Activated CD4-positive, alpha-beta T cell treated with anti-CD3 and anti-CD28 coated beads, Interleukin-2, amount 50 U/mL, for 16 hours (primary cell): ENCODE measurements around the gene BOLA2B.
"Not testable (repeated sequence)": the region's sequence is repeated elsewhere in the genome, so short reads cannot be mapped to it uniquely, and the experiment has no call there.

Source experiments
- DNase-seq: peaks from one replicate; pipeline ENCODE4 v3.0.0-alpha.2; 2020

Gene BOLA2B

DNA sequence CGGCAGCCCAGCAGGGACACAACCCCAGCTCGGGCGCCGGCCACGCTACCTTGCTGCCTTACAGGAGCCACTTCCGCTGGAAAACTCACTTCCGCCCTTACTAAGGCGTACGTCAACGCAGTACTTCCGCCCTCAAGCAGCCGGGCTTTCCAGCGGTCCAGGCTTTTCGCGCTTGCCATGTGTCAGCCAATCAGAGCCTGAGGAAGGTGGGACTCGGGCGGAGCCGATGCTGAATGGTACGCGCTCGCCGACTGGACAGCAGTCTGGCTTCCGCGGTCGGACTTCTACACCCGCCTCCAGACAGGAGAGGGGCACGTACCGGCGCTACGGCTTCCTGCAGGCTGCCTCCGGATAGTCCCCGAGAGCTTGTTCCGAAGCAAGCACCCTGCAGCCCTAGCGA is at the start of gene BOLA2B, which contains the start of gene SLX1A:
TSS of gene BOLA2B (minus strand) at position 52 of the 400 bp plus-strand sequence. CDS start 71 bp downstream, outside the sequence.
TSS of gene SLX1A (plus strand) at position 261 of the 400 bp plus-strand sequence. CDS start 210 bp downstream, outside the sequence.
- DNase-seq: not testable (repeated sequence)

DNA sequence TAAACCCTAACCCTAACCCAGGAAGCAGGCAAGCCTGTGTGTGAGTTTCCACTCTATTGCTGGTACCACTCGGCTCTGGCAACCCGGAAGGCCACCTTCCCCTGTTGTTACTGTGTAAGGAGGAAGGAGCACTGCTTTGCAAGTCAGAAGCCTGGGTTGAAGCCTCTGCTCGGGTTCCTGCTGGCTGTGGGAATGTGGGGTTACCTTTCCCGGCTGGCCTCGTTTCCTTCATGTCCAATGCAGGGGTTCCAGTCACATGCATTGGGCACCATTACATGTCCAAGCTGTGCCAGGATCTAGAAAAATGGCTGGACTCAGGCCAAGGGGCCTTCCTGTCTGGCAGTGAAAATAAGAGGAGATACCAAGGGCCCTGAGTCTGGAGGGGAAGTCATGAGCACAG is 23.6 kb upstream of the BOLA2B start:
- not testable (repeated sequence) for DNase-seq

DNA sequence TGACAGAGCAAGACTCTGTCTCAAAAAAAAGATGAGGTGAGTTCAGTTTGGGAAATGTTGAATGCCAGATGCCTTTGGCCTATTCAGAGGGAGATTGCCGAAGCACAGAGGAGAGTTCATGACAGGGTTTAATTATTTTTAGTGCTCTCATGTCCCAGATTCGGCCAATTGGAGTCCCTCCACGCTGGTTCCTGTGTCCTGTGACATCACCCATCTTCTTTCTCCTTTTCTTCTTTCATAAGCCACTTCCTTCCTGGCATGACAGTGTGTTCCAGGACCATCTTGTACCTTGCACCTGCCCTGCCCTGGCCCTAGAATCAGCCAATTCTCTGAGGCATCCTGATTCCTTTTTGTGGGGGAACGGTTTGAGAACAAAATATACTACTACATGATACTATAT is 17.9 kb upstream of the BOLA2B start:
- DNase-seq: not testable (repeated sequence)

DNA sequence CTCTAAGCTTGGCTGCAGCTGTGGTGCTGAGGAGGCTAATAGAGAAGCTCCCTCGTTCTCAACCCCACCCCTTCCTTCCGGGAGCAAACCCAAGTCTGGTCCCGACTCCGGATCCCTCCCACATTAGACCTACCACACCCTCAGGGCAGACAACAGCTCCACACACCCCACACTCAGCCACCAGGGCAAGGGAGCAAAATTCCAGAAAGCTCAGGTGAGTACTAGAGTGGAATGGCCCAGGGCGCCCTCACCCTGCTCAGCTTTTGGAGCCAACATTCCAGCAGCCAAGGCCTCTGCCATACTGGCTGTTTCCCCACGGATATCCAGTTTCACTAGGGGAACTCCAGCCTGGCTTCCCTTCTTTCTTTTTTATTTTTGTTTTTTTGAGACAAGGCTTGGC is 15.6 kb upstream of the BOLA2B start:
- peak; percentile 16 for DNase-seq

DNA sequence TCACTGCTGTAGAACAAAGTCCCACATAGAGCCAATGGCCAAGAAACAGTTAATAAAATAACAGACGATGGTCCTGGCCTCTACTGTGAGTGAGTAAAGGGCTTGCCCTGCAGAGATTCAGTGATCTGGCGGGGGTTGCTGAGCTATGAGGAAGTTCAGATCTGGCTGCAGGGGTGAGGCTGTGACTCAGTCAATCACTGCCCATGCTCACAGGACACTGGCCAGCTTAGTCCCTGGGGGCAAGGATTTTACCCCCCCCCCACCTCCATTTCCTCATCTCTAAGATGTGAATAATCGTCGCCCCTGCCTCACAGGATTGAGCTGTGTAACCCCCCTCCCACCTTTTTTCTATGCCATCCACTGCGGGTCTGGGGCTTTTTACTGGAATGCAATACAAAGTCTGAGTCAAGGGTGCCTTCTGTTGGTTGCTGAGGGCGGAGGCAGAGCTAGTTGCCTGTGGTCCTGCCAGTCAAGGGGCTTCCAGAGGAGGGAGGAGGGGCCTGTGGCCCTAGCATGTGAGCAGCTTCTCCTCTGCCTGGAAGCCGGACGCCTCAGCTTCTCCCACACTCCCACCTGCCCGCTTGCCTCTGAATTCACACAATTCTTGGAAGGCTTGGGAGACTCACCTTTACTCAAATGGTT is 13.7 kb upstream of the BOLA2B start:
- DNase-seq: not testable (repeated sequence)

DNA sequence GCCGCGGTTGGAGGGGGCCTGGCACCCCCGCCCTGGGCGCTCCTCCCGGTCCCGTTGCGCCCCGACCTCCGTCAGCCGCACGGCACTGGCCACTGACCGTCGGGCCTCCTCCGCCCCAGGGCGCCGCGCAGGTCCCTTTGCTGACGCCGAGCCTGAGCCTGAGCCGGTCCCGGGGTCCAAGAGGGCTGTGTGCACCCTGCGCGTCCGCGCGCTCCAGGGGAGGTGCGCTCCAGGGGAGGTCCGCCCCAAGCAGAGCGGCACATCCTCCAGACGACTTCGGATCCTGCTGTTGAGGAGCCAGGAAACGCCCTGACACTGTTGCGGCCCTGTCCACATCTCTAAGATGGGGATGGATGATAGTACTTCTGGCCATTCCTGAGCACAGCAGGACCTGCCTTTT is 12.8 kb upstream of the BOLA2B start:
- DNase-seq: not testable (repeated sequence)

DNA sequence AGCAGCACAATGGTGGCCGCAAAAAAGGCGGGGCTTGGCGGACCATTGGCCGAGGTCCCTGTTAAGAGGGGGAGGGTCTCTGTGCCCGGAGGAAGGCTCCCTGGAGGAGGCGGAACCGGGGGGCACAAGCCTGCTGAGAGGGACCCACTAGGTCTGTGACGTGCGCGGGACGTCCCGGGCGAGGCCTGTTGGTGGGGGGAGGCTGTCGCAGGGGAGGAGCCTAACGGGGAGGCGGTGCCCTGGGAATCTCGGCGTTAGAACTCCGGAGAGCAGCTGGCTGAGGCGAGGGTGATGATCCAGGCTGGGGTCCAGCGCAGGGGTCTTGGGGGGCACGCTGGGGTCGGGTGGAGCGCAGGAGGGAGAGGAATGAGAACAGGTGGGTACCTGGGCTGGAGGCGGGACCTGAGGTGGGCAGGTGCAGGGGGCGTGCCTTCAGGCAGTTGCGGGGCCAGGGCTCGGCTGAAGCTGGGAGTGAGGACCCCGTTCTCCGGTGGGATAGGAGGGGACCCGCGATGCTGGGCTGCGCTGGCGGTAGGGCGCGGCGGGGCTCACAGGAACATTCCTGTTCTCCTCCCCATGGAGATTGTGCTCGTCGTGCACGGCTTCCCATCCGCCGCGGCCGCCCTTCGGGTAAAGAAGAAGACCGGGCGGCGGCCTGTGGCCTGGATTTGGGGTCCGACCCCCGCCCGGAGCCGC is 12.2 kb upstream of the BOLA2B start:
- DNase-seq: not testable (repeated sequence)

DNA sequence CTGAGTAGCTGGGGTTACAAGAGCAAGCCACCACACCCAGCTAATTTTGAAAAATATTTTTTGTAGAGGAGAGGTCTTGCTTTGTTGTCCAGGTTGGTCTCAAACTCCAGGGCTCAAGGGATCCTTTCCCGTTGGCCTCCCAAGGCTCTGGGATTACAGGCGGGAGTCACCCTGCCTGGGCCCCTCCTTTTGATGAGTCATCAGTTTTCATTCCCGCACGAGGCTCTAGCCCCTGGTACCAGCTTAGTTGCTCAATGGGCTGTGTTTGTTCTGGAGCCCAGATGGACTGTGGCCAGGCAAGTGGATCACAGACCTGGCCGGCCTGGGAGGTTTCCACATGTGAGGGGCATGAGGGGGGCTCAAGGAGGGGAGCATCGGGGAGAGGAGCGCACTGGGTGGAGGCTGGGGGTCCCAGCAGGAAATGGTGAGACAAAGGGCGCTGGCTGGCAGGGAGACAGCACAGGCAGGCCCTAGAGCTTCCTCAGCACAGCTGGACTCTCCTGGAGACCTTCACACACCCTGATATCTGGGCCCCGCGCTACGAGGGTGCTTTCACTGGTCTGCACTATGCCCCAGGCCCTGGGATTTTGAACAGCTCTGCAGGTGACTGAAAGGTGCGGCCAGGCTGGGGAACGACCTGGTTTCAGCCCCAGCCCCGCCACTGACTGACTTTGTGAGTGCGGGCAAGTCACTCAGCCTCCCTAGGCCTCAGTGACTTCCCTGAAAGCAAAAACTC is 6.3 kb upstream of the BOLA2B start:
- not testable (repeated sequence) for DNase-seq

DNA sequence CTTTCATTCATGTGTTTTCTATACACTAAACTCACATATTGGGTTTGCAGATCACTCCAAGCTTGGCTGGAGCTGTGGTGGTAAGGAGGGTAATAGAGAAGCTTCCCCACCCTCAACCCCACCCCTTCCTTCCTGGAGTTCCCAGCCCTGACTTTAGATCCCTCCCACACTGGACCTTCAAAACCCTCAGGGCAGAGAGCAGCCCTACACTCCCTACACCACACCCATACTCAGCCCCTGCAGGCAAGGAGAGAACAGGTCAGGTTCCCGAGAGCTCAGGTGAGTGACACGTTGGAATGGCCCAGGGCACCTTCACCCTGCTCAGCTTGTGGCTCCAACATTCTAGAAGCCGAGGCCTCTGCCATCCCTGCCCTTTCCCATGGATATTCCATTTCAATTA is 5.6 kb upstream of the BOLA2B start, which contains the start of gene SULT1A3:
TSS of gene SULT1A3 (plus strand) at position 207 of the 400 bp plus-strand sequence. CDS start 1,474 bp downstream, outside the sequence.
- not testable (repeated sequence) for DNase-seq

DNA sequence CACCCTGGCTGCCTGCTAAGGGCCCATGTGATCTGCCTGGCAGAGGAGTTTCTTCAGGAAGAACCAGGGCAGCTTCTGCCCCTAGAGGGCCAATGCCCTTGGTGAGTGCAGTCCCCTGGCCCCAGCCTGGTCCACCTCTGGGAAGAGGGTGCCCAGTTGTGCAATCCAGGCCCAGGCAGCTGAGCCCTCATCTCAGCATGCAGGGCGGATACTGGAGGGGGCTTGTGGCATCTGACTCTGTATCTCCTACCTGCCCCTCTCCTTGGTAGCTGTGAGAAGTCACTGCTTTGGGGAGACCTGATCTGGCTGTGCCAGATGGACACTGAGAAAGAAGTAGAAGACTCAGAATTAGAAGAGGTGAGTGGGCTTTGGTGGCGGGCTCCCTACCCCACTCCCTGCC is 3.5 kb upstream of the BOLA2B start:
- not testable (repeated sequence) for DNase-seq

DNA sequence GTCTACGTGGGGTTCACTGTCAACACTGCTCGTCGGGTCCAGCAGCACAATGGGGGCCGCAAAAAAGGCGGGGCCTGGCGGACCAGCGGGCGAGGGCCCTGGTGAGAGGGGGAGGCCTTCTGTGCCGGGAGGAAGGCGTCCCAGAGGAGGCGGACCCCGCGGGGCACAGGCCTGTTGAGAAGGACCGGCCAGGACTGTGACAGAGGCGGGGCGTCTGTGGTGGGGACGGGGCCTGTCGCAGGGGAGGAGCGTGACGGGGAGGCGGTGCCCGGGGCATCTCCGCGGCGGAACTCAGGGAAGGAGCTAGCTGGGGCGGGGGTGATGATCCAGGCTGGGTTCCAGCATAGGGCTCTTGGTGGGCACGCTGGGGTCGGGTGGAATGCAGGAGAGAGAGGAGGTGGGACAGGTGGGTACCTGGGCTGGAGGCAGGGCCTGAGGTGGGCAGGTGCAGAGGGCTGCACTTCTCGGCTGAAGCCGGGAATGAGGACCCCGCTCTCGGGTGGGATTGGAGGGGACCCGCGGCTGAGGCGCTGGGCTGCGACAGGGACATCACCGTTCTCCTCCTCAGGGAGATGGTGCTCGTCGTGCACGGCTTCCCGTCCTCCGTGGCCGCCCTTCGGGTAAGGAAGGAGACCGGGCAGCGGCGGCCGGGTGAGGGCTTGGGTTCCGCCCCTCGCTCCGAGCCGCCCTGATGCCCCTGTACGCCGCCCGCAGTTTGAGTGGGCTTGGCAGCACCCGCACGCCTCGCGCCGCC is 883 bp upstream of the BOLA2B start:
- DNase-seq: not testable (repeated sequence)

DNA sequence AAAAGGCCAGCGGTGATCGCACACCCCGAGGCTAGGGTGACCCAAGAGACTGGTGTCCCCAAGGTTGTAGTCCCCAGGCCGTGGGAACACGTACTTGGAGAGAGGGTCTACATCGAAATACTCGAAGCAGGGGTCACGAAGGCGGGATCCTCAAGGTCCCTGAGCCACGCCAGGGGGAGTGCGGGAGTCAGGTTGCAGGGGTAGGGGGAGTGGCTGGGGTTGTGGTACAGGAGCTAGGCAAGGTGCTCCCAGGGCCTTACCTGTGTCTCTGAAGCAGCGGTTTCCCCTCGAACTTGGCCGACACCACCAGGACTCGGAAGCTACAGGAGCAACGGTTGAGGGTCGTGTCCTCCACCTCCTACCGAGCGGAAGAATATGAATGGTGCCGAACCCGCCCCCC is 368 bp downstream of the BOLA2B start:
- DNase-seq: not testable (repeated sequence)

DNA sequence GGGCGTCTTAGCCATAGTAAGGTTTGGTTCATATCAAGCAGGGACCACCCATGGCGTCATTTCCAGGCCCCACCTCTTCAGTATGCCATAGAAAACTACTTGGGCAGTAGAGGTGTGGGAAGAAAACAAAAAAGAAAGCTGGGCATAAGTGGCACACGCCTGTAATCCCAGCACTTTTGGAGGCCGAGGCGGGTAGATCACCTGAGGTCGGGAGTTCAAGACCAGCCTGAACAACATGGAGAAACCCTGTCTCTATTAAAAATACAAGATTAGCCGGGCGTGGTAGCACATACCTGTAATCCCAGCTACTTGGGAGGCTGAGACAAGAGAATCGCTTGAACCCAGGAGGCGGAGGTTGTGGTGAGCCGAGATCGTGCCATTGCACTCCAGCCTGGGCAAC is 2.3 kb downstream of the BOLA2B start:
- DNase-seq: not testable (repeated sequence)

DNA sequence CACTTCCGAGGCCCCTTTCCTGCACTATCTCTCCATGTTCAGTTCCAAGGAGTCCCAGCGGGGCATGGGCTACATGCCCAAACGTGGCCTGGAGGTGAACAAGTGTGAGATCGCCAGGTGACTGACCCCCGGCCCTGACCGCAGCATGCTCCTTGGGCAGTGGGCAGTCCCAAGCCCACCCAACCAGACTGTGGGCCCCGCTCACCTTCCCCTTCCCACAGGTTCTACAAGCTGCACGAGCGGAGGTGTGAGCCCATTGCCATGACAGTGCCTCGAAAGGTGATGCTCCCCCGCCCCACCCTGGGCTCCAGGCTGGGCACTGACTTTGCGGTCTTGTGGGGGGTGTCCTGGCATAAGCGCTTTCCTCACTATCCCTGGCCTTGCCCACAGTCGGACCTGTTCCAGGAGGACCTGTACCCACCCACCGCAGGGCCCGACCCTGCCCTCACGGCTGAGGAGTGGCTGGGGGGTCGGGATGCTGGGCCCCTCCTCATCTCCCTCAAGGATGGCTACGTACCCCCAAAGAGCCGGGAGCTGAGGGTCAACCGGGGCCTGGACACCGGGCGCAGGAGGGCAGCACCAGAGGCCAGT is 5.4 kb downstream of the BOLA2B start:
- no peak for DNase-seq

DNA sequence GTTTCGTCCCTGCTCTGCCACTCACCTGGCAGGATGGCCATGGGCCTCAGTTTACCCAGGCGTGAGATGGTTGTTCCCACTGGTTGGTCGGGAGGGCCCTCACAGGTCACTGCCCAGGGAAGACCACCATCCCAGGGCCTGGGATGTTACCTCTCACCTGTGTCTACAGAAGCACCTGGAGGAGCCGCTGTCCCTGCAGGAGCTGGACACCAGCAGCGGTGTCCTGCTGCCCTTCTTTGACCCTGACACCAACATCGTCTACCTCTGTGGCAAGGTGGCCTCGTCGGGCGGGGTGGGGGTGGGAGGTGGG is 6.0 kb downstream of the BOLA2B start:
- no peak for DNase-seq

DNA sequence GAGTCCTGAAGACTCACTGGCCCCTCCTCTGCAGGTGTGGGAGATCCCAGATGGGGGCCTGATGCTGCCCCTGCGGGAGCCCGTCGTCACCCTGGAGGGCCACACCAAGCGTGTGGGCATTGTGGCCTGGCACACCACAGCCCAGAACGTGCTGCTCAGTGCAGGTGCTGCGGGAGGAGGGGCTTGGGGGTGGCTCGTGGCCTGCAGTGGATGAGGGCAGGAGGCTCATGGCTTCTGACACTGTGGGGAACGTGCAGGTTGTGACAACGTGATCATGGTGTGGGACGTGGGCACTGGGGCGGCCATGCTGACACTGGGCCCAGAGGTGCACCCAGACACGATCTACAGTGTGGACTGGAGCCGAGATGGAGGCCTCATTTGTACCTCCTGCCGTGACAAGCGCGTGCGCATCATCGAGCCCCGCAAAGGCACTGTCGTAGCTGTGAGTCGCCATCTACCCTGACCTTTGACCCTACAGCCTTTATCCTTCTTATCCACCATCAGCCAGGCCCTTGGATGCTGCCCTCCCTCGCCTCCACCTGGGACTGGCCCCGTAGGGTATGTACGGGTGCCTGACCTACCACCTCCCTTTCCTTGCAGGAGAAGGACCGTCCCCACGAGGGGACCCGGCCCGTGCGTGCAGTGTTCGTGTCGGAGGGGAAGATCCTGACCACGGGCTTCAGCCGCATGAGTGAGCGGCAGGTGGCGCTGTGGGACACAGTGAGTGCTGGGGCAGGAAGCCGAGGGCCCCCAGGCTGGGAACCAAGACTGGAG is 6.5 kb downstream of the BOLA2B start:
- peak; percentile 89 for DNase-seq

DNA sequence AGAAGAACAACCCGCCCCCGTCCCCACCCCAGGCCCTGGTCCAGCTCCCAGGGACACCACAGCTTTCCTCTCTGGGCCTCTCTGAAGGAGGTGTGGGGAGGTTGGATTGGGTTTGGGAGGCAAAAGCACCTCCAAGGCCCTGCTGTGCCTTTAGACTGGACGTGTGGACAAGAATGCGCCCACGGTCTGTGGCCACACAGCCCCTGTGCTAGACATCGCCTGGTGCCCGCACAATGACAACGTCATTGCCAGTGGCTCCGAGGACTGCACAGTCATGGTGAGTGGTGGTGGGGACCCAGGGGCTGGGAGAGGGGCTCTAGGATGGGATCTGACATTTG is 7.1 kb downstream of the BOLA2B start:
- no peak for DNase-seq

DNA sequence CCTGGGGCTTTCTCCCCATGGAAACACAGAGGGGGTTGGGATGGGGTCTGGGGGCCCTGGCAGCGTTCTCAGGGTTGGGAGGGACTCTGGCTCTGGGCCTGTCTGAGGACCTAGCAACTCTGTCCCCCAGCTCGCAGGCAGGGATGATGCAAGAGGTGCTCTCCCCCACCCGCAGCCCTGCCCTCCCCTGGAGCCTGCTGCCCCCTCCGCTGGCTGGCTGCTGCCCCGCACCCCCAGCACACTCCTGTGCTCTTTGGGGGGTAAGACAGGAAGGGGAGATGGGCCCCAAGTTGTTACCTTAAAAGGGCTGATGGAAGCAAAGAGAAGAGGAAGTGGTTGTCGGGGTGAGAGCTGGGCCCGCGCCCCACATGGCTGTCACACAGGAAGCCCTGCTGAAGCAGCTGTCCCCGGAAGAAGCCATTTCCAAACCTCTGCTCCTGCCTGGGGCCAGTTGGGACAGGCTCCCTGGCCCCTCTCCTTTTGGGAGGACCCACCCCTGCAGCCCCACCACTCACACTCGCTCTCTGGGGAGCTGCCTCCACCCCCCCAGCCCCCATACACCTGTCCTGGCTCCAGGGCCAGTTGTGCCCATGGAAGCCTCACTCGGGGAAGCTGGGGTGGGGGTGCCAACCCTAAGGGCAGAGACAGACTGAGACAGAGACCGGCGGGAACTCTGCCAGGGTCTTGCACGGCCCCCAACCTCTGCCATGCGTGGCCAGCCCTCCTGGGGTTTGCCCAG is 7.6 kb downstream of the BOLA2B start:
- DNase-seq: peak; percentile 97

DNA sequence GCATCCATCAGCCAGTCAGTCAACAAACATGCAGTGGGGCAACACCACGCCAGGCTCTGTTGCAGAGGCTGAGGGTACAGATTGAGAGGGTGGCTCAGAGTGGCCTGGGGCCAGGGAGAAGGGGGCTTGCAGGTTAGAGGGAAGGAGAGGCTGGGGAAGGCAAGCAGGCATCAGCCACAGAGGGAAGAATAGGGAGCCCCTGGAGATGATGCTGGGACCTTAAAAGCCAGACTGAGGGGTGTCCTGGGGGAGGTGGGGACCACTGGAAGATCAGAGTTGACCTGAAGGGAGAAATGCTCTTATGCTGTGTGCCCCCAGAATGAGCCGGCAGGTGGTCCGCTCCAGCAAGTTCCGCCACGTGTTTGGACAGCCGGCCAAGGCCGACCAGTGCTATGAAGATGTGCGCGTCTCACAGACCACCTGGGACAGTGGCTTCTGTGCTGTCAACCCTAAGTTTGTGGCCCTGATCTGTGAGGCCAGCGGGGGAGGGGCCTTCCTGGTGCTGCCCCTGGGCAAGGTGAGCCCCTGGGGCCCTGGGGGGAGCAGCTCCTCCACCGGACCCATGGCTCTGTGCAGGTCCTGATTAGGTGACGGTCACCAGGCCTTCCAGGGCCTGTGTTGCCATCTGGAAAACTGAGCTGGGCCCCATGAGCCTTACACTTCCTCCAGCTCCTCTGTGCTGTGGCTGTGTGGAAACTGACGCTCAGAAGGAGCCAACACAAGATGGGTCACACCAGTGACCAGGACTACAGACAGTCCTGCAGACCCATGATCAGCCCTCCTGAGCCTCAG is 8.4 kb downstream of the BOLA2B start:
- no peak for DNase-seq
